Measurements from ENCODE around the gene TMEM258. TPM values are rescaled to one million over a fixed set of nuclear protein-coding genes. Genes with fewer than 3 reads are reported as not detected.

The TMEM258 gene
- total and polyA plus RNA-seq, 8 donors = 129 to 185 (median 161) TPM

DNA sequence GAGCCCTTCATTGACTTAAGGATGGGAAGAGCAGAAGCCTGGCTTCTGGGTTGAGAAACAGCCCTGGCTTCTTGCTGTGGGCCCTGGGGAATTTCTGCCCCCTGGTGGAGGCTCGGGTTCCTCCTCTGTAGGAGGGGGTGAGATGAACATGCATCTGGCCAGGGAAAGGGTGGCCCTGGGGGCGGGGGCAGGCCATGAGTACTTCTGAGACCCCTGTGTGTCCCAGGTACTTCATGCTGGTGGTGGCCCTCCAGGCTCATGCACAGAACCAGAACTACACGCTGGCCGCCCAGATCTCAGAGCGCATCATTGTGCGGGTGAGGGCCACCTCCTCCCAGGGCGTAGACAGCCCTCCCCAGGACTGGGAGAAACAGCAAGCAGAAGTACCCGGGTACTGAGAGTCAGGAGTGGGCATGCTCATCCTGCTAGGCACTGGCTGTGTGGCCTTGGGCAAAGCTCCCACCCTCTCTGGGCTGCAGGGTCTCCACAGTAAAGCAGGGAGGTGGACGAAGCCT lies 15.8 kb downstream of the TMEM258 start:
- Histone ChIP-seq H3K4me1 (peaks cover 0 to 19% of the 10 kb centered on the region in 2 donors), H3K27ac (no peak overlapping the region), H3K36me3 (no peaks in the 10 kb centered on the region), H3K9me3 (no peaks in the 10 kb centered on the region), H3K4me3 (no peak overlapping the region), H3K27me3 (peaks cover 0 to 15% of the 10 kb centered on the region in 2 donors)
- TF ChIP-seq, protein P1, sequence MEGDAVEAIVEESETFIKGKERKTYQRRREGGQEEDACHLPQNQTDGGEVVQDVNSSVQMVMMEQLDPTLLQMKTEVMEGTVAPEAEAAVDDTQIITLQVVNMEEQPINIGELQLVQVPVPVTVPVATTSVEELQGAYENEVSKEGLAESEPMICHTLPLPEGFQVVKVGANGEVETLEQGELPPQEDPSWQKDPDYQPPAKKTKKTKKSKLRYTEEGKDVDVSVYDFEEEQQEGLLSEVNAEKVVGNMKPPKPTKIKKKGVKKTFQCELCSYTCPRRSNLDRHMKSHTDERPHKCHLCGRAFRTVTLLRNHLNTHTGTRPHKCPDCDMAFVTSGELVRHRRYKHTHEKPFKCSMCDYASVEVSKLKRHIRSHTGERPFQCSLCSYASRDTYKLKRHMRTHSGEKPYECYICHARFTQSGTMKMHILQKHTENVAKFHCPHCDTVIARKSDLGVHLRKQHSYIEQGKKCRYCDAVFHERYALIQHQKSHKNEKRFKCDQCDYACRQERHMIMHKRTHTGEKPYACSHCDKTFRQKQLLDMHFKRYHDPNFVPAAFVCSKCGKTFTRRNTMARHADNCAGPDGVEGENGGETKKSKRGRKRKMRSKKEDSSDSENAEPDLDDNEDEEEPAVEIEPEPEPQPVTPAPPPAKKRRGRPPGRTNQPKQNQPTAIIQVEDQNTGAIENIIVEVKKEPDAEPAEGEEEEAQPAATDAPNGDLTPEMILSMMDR (IDR thresholded peaks at IDR 0.05) = peak; percentile 38 to 68
- intact Hi-C loops (cut with DNase I) = no loop called here
- DNase-seq (peak in 2 of 4 donors; percentile 51 to 77), ATAC-seq (peak; percentile 51)

DNA sequence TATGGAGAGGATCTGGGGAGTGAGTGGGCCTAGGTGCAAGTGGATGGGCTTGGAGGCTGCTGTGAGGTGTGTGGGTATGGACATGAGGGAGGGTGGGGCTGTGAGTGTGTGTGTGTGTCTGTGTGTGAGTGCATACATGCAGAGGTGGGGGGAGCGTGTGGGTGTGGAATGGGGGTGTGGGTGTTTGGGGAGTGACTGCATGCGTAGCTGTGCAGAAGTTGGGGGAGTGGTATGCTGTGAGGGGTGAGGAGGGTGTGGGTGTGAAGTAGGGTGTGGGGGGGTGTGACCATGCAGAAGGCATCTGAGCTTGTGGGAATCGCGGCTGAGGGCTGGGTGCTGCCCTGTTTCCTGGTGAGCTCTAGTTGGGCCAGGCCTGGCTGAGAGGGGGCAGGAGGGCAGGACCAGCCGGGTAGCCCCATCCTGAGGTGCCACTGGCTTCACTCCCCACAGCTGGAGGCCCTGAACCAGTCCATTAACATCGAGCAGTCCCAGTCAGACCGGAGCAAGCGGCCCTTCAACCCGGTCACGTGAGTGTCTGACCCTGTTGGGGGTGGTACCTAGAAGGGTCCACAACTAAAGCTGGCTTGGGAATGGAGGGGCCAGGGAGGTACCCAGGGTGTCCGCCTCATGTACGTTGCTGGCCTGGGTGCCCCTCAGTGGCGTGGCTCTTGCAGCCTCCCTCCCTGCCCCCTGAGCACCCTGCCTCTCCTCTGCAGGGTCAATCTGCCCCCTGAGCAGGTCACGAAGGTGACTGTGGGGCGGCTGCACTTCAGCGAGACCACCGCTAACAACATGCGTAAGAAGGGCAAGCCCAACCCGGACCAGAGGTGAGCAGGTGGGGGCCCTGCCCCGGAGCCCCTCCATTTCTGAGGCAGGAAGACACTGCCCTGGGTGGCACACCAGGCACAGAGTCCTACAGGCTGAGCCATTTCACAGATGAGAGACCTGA lies 16.5 kb downstream of the TMEM258 start:
- DNase-seq = peak in 1 of 4 donors; percentile 59

DNA sequence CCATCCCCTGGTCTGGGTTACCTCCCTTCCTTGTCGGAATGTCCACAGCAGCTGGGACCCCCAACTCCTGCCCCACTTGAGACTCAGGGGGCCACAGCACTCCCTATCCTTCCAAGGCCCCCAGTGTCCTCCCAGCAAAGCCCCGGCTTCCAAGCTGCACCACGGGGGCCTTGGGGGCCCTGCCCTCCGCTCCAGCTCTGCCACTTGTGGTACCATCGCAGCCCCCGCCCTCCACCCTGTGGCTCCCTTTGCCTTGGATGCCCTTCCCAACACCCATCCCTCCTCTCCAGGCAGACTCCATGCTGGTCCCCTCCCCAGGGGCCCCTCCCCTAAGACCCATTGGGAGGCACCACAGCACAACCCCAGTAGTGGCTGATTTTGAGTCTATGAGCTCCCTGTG lies 17.3 kb downstream of the TMEM258 start:
- DNase-seq (peak in 1 of 4 donors; percentile 63), ATAC-seq (no peak)
- H3K36me3 ChIP-seq = no peaks in the 10 kb centered on the region
- H3K4me3 ChIP-seq = no peak overlapping the region
- peaks cover 0 to 15% of the 10 kb centered on the region in 2 donors for H3K27me3 ChIP-seq
- intact Hi-C loops (cut with DNase I) = no loop called here
- no peak overlapping the region for H3K27ac ChIP-seq
- no peaks in the 10 kb centered on the region for H3K9me3 ChIP-seq
- TF ChIP-seq, protein P1 (IDR thresholded peaks at IDR 0.05) = no peak
- H3K4me1 ChIP-seq = peaks cover 0 to 19% of the 10 kb centered on the region in 2 donors

More for the DNA sequence above, 16.5 kb downstream of the TMEM258 start:
- TF ChIP-seq, protein P1 (IDR thresholded peaks at IDR 0.05) = no peak
- Histone ChIP-seq H3K27ac (no peak overlapping the region), H3K4me3 (no peak overlapping the region), H3K4me1 (peaks cover 0 to 19% of the 10 kb centered on the region in 2 donors), H3K27me3 (peaks cover 0 to 15% of the 10 kb centered on the region in 2 donors), H3K36me3 (no peaks in the 10 kb centered on the region), H3K9me3 (no peaks in the 10 kb centered on the region)
- intact Hi-C loops (cut with DNase I) = no loop called here
- no peak for ATAC-seq

DNA sequence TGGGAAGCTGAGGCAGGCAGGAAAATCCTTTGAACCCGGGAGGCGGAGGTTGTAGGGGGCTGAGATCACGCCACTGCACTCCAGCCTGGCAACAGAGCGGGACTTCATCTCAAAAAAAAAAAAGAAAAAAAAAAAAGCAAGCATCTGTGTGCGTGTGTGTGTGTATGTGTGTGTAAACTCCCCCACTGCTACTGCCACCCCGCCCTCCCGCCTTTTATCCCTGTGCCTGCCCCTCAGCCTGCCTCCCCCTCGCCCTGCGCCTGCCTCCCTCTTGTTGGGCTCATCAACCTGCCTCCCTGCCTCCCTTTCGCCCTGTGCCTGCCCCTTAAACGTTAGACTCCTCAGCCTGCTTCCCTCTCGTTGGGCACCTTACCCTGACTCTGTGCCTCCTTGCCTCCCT lies 18.0 kb downstream of the TMEM258 start:
- TF ChIP-seq, protein P1 (IDR thresholded peaks at IDR 0.05) = no peak
- peaks cover 0 to 19% of the 10 kb centered on the region in 2 donors for H3K4me1 ChIP-seq
- intact Hi-C loops (cut with DNase I) = no loop called here
- H3K27me3 ChIP-seq = peaks cover 0 to 15% of the 10 kb centered on the region in 2 donors
- H3K4me3 ChIP-seq = no peak overlapping the region
- ATAC-seq = no peak
- H3K36me3 ChIP-seq = no peaks in the 10 kb centered on the region
- no peak overlapping the region for H3K27ac ChIP-seq
- DNase-seq = no peak
- H3K9me3 ChIP-seq = no peaks in the 10 kb centered on the region

DNA sequence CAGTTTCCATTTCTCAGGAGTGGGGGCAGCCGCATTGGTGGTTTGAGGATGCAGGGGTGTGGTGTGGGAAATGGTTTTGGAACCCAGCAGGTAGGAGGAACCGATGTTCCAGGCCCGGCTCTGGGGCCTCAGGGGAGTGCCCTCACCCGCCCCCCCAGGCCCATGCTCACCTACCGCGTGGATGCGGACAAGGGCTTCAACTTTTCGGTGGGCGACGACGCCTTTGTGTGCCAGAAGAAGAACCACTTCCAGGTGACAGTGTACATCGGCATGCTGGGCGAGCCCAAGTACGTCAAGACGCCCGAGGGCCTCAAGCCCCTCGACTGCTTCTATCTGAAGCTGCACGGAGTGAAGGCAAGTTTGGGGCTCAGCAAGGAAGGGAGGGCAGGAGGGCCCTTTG lies 18.6 kb downstream of the TMEM258 start:
- Histone ChIP-seq H3K9me3 (no peaks in the 10 kb centered on the region), H3K36me3 (no peaks in the 10 kb centered on the region), H3K27ac (no peak overlapping the region), H3K27me3 (peaks cover 0 to 15% of the 10 kb centered on the region in 2 donors), H3K4me1 (peaks cover 0 to 19% of the 10 kb centered on the region in 2 donors), H3K4me3 (no peak overlapping the region)
- TF ChIP-seq, protein P1 (IDR thresholded peaks at IDR 0.05) = no peak
- intact Hi-C loops (cut with DNase I) = no loop called here
- DNase-seq = peak in 1 of 4 donors; percentile 69
- ATAC-seq = no peak

Data from left lung (tissue), 10 donors.